ENCODE data around the gene SYDE2.

- TF ChIP-seq POLR2A (IDR thresholded peaks at IDR 0.05) (no peak), CTCF (IDR thresholded peaks at IDR 0.05) (no peak)
These were observed 20.0 kb upstream of the SYDE2 start for GRCh38 chr1:85220756-85221201.

Measured in right lobe of liver (tissue), 4 donors.